Natural killer cell treated with Interleukin-12 subunit alpha and Interleukin-12 subunit beta and Interleukin-15 and Interleukin-18, amount 100 ng/mL, for 72 hours (primary cell): ENCODE measurements around the gene JDP2. TPM values are rescaled to one million over a fixed set of nuclear protein-coding genes. Genes with fewer than 3 reads are reported as not detected.
A peak's percentile ranks its signal among the peaks of the same experiment; 100 is the strongest.

Source experiments
- ATAC-seq, 2 donors: fragments of 150-1000 bp; cut with Tn5 transposase in 1 of 2; sonication (Bioruptor Pico), chemical (Tn5 transposase) in 1 of 2; 2 replicates each; pipeline ENCODE4 v1.10.0; 2021
- DNase-seq: peaks from one replicate; pipeline ENCODE4 v3.0.0; 2022; ENCODE audit warnings: low spot score
- H3K27ac Mint-ChIP-seq, 2 donors: 1 replicate in 1 of 2; 2 replicates in 1 of 2; pipeline ENCODE4 v1.8.0; 2022; ENCODE audit warnings: mixed read lengths in 2 of 2, mild to moderate bottlenecking in 1 of 2, moderate library complexity in 1 of 2
- H3K27me3 Mint-ChIP-seq, 2 donors: 1 replicate in 1 of 2; 2 replicates in 1 of 2; pipeline ENCODE4 v1.8.0; 2022; ENCODE audit warnings: mixed read lengths in 2 of 2
- H3K36me3 Mint-ChIP-seq: one replicate; pipeline ENCODE4 v1.8.0; 2022; ENCODE audit warnings: mixed read lengths
- H3K4me1 Mint-ChIP-seq, 2 donors: 1 replicate in 1 of 2; 2 replicates in 1 of 2; pipeline ENCODE4 v1.8.0; 2022; ENCODE audit warnings: low read depth in 2 of 2, mixed read lengths in 2 of 2, mild to moderate bottlenecking in 1 of 2
- H3K4me3 Mint-ChIP-seq: one replicate; pipeline ENCODE4 v1.8.0; 2022; ENCODE audit warnings: mixed read lengths
- H3K9me3 Mint-ChIP-seq: 2 replicates; pipeline ENCODE4 v1.8.0; 2022; ENCODE audit warnings: mixed read lengths
- total RNA-seq, 2 donors: library from RNA; stranded (reverse); gene quantifications; one replicate each; pipeline ENCODE4 v1.2.3, GENCODE V29; 2022

JDP2 gene
- total RNA-seq, 2 donors from 2014 or later: 0.61 to 0.83 TPM

GRCh38 chr14:75519394-75519793, 91.6 kb downstream of the JDP2 start:
- no peak overlapping the region for H3K4me3 Mint-ChIP-seq
- DNase-seq (no peak), ATAC-seq (no peak)
- no peaks in the 10 kb centered on the region for H3K27me3 Mint-ChIP-seq
- H3K36me3 Mint-ChIP-seq: peaks cover 18% of the 10 kb centered on the region
- H3K9me3 Mint-ChIP-seq: peaks cover 4% of the 10 kb centered on the region
- H3K27ac Mint-ChIP-seq: peak overlapping the region; percentile 99 to 100
- peaks cover 57 to 79% of the 10 kb centered on the region in 2 donors for H3K4me1 Mint-ChIP-seq

- Mint-ChIP-seq H3K27ac (peak overlapping the region; percentile 99 to 100), H3K36me3 (peaks cover 24% of the 10 kb centered on the region), H3K9me3 (peaks cover 4% of the 10 kb centered on the region), H3K27me3 (no peaks in the 10 kb centered on the region), H3K4me3 (peak overlapping the region; percentile 100), H3K4me1 (peaks cover 60 to 82% of the 10 kb centered on the region in 2 donors)
- ATAC-seq (no peak), DNase-seq (no peak)
Measured at GRCh38 chr14:75519826-75520728, 92.3 kb downstream of the JDP2 start.

- Mint-ChIP-seq H3K4me1 (peaks cover 55 to 77% of the 10 kb centered on the region in 2 donors), H3K4me3 (peak overlapping the region; percentile 100), H3K9me3 (peaks cover 4% of the 10 kb centered on the region), H3K27me3 (no peaks in the 10 kb centered on the region), H3K36me3 (peaks cover 28% of the 10 kb centered on the region), H3K27ac (peak overlapping the region; percentile 99 to 100)
- DNase-seq (no peak), ATAC-seq (no peak)
Measured at GRCh38 chr14:75520852-75521251, 93.0 kb downstream of the JDP2 start.

- Mint-ChIP-seq H3K27me3 (no peaks in the 10 kb centered on the region), H3K36me3 (peaks cover 35% of the 10 kb centered on the region)
Measured at GRCh38 chr14:75521415-75522199, 93.8 kb downstream of the JDP2 start.

GRCh38 chr14:75522224-75522982, 94.6 kb downstream of the JDP2 start, which contains the start of gene BATF:
BATF (plus strand) TSS chr14:75522469; CDS start chr14:75522683, 214 bp downstream.
- peaks cover 53 to 76% of the 10 kb centered on the region in 2 donors for H3K4me1 Mint-ChIP-seq
- H3K4me3 Mint-ChIP-seq: peak within 1 kb of the TSS; percentile 100
- no peaks in the 10 kb centered on the region for H3K9me3 Mint-ChIP-seq
- H3K36me3 Mint-ChIP-seq: peaks cover 42% of the 10 kb centered on the region
- ATAC-seq (peak; percentile 73 to 81), DNase-seq (peak; percentile 89)
- peak within 1 kb of the TSS; percentile 99 to 100 for H3K27ac Mint-ChIP-seq
- no peaks in the 10 kb centered on the region for H3K27me3 Mint-ChIP-seq

More at GRCh38 chr14:75521415-75522199, 93.8 kb downstream of the JDP2 start:
- ATAC-seq: peak; percentile 50 to 78
- Mint-ChIP-seq H3K4me3 (peak overlapping the region; percentile 100), H3K4me1 (peaks cover 54 to 77% of the 10 kb centered on the region in 2 donors), H3K27ac (peak overlapping the region; percentile 99 to 100), H3K9me3 (peaks cover 4% of the 10 kb centered on the region)
- DNase-seq: no peak

GRCh38 chr14:75522983-75523318, 95.1 kb downstream of the JDP2 start:
- H3K4me1 Mint-ChIP-seq: peaks cover 57 to 81% of the 10 kb centered on the region in 2 donors
- H3K27ac Mint-ChIP-seq: peak overlapping the region; percentile 99 to 100

More at GRCh38 chr14:75522983-75523318, 95.1 kb downstream of the JDP2 start:
- Mint-ChIP-seq H3K36me3 (peaks cover 47% of the 10 kb centered on the region), H3K27me3 (no peaks in the 10 kb centered on the region), H3K4me3 (peak overlapping the region; percentile 100), H3K9me3 (no peaks in the 10 kb centered on the region)
- no peak for ATAC-seq
- no peak for DNase-seq

Other genes with a start within 250 kb of the JDP2 start
- gene FOS, start 149.2 kb upstream of the JDP2 start, total RNA-seq: 10 to 100 TPM; 25.3 to 35.2 TPM
- gene BATF, start 94.4 kb downstream of the JDP2 start, total RNA-seq: 100 to 1,000 TPM; 219 to 220 TPM
- 10 to 100 TPM in 1 of 2 donors, 1 to 10 TPM in 1; 5.3 to 21.2 TPM for gene FLVCR2, start 150.6 kb downstream of the JDP2 start, total RNA-seq
- gene ERG28, start 232.9 kb downstream of the JDP2 start, total RNA-seq: 10 to 100 TPM; 17.8 to 18.3 TPM
- 10 to 100 TPM; 32.1 to 83.3 TPM for gene TTLL5, start 233.2 kb downstream of the JDP2 start, total RNA-seq